Measurements from ENCODE around the gene ICOS.

GRCh38 chr2:203993560-203993959 is 57.0 kb downstream of the ICOS start:
- TF ChIP-seq CTCF (IDR thresholded peaks at IDR 0.05; ENCODE audit: low read depth, low read length, missing input control) (no peak), JUND (IDR thresholded peaks at IDR 0.05) (no peak), YY1 (IDR thresholded peaks at IDR 0.05) (no peak), TAF1 (conservative IDR thresholded peaks at IDR 0.05) (no peak), ZBTB33 (IDR thresholded peaks at IDR 0.05) (no peak), FOXA2 (IDR thresholded peaks at IDR 0.05) (no peak), REST (IDR thresholded peaks at IDR 0.05) (no peak), SP1 (IDR thresholded peaks at IDR 0.05) (no peak), GABPA (IDR thresholded peaks at IDR 0.05 in 1 of 2, conservative IDR thresholded peaks at IDR 0.05 in 1 of 2) (no peak), RAD21 (IDR thresholded peaks at IDR 0.05) (no peak), ATF3 (IDR thresholded peaks at IDR 0.05) (no peak)

Measured in liver (tissue), 3 donors.